CD4-positive, alpha-beta T cell treated with Interleukin-15 for 4 hours (primary cell): ENCODE results near the gene SOCS7.
"Not testable (repeated sequence)": the region's sequence is repeated elsewhere in the genome, so short reads cannot be mapped to it uniquely, and the experiment has no call there.

Source experiments
- DNase-seq: peaks from one replicate; pipeline ENCODE4 v3.0.0-alpha.2; 2020; ENCODE audit warnings: low spot score

The SOCS7 gene

DNA sequence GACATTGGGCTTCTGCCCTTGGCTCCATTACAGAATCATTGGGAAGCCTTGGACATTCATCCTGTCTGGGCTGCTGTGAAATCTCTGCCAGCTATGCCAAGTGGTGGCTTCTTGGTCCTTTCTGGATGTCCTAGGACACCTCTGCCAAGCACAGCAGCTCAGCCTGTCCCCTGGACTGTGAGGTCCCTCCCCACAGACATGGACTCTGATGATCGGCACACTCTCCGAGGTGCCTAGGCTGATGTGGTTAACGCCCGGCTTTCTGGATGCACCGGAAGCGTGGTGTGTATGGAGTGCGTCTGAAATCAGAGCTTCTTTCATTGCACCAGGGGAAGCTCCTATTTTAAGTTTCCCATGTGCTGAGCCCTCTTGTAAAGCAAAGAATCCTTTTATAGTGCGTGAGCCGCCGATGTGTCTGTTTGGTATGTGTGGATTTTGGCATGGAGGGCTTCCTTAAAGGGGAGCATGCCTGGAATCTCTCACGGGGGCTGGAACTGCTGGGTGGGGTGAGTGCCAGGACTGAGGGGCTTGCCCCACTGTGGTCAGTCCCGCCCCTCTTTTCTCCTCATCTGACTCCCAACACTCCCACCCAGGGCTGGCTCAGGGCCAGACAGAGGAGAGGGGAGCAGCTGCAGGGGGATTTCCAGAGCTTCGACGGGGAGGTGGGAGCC, 69.7 kb downstream of the SOCS7 start:
- no peak for DNase-seq

DNA sequence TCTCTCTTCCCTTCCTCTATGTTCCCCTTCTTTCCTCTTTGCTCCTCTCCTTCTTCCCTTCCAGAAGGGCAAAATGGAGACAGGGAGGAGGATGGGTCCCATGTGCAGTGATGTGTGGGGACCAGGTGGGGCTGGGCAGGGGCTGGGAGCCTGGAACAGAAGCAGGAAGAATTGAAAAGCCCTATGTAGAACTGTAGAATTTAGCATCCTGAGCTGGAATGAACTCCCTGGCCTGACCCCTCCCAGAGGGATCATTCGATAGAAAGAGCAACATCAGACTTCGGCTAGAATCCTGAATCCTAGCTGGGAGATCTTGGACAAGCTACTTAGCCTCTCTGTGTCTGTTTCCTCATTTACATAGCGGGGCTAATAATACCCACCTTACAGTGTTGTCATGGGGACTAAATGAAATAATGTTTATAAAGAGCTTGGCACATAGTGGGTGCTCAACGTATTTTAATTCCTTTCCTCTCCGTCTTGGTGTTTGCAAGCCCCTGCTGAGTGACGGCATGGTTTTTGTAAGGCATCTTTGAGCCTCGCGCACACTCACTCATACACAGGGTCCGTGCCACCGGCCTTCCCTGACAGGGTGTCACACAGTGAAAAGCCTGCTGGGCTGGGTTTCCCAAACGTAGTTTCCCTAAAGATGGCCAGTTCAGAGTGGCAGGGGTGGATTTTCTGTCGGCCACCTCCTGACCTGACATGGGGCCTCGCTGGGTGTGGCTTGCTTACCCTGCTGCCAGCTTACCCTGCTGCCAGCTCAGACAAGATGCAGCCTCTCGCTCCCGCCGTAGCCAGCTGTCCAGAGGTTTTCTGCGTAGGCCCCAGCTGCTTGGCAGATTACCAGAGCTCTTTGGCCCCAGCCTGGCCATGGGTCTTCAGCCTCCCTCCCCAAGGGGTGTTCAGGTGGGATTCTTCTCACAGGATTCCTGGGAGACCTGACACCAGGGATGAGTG, 70.5 kb downstream of the SOCS7 start:
- DNase-seq, result no peak

DNA sequence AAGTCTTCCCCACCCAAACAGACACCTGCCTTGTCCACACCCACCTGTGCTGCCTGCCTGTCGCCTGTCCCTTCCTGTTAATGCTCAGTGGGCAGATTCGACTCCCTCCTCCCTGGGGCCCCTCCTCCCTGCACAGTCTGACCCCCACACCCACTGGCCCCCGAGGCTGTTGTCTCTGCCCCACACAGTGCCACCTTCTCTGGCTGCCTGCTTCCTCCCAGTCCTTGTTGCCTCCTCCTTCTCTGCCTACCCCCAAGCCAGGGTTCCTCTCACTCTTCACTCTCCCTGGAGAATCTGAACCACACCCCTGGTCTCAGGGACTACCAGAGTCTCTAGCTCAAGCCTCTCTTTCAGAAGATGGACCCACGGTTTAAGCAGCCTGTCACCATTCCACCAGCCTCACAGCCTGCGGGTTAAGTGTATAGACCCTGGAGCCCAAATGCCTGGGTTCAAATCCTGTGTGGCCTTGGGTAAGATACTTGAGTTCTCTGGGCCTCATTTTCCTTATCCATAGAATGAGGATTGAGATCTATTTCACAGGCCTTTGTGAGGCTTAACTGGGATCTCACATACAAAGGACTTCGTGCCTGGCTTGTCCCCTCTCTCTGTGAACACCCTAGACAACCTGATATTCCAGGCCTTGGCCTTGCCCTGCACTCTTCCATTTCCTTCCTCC, 72.8 kb downstream of the SOCS7 start:
- DNase-seq, result no peak

DNA sequence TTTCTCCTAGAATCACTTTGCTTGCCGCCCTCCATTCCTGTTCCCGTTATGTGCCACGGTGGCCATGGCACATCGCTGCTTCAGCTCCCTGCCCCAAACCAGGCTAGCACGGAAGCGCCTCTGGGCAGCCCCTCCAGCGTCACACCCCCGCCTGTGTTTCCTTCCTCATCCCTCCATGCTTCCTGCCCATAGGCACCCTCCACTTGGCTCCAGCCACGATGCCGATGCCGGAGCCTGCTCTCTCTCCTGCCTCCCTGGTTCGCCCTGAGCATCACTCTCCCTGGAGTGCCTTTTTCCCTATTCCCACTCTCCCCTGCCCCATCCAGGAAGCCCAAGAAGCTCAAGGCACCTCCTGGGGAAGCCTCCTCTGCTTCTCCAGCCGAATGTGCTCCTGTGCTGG, 73.4 kb downstream of the SOCS7 start:
- no peak for DNase-seq

DNA sequence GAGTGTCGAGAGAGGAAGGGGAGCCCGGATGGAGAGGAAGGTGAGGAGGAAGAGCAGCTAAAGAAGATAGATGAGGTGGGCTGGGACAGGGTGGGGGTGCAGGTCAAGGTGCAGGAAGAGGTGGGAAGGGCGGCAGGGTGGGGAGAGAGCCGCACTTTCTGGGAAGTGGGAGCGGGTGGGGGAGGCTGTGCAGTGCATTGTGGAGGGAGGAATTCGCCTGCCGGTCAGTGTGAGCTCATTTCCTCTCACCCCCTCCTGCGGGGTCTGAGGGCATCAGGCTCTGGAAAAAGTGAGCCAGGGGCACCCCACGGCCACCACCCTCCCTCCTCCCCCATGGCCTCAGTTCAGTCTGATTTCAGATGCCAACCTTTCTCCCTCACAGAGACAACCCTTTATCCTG, 74.1 kb downstream of the SOCS7 start:
- no peak for DNase-seq

DNA sequence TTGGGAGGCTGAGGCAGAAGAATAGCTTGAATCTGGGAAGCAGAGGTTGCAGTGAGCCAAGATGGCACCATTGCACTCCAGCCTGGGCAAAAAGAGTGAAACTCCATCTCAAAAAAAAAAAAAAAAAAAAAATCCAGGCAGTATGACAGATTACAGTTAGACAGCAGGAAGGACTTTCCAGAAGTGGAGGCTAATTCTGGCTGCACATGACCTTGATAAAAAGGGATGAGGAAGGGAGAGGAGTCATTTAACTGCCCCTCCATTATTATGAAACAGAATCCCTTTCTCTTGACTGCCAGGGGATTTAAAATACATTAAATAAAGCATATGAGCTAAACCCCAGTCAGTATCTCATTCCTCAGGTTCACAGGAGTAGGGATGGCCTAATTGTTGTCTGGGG, 74.8 kb downstream of the SOCS7 start:
- DNase-seq, result no peak

DNA sequence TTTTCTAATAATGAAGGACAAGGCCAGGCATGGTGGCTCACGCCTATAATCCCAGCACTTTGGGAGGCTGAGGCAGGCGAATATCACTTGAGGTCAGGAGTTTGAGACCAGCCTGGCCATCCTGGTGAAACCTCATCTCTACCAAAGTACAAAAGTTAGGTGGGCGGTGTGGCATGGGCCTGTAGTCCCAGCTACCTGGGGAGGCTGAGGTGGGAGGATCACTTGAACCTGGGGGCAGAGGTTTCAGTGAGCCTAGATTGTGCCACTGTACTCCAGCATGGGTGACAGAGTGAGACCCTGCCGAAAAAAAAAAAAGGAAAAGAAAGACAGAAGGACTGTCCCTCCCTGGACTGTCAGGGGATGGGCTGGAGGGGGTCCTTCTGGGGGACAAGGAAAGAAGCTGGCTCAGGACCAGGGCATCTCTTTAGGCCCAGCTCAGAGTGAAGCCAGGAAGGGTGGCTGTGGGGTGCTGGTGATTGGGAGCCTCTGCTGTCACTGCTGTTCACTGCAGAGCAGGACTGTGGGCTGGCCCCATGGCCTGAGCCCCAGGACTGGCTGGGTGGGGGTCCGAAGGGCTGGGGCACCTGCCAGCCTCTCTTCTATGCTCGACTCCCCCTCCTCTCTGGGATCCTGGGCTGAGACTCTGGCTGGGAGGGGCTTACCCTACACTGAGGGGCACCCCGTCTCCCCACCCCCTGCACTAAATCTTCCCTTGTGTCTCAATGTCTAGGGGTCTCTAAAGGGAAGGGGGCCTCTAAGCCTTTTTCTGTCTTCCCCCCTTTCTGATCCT, 75.7 kb downstream of the SOCS7 start:
- no peak for DNase-seq

DNA sequence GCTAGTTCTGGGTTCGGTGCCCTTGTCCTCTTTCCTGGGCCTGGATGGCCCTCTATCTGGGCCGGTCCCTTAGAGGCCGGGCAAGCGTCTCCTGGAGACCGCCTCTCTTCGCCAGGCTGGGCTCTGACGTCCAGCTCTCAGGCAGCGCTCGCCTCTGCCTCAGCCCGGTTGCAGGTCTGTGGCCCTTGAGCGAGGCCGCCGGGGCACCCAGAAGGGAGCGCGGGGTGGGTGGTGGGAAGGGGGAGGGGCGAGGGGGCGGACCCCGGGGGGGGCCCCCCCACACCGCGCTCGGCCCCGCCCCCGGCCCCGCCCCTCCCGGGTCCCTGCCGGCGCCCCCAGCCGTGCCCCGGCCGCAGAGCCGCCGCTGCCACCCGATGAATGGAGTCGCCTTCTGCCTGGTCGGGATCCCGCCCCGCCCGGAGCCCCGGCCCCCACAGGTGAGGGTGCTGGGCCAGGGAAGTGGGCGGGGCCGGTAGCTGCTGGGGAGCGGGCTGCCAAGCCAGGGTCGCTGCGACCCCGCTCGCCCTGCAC, 76.5 kb downstream of the SOCS7 start, which contains the start of gene ARHGAP23:
TSS of gene ARHGAP23 (plus strand) at position 353 of the 531 bp plus-strand sequence. CDS start at position 375, 22 bp downstream.
- DNase-seq, result peak; percentile 20

DNA sequence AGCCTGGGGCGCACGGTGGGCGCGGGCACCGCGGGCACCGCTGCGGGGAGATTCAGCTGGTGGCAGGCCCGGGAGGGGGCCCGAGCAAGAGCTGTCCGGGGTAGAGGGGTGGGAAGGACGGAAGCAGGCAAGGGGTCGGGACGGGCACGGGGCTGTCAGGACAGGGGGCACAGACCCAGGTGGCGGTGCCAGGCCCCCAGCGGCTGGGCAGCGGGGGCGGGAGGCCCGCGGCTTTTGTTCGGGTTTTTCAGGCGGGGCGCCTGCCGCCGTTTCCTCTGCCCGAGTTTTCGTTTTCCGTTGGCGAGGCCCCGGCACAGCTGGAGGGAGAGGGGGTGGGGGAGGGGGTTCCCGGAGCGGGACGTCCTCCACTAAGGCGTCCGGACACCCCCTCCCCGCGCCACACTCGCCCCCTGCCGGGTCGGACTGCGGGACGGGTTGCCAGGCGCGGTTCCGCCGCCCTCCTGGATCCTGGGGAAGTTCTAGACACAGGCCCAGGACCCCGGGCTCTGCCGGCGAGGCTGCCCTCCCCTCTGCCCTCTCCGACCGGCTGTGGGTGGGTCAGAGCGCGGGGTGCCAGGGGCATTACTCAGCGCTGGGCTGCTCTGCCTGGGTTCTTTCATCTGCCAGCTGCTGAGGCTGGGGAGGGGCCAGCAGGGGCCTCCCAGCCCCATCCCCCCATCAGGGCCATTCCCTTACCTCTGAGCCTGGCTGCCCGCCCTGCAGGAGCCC, 77.2 kb downstream of the SOCS7 start:
- no peak for DNase-seq

DNA sequence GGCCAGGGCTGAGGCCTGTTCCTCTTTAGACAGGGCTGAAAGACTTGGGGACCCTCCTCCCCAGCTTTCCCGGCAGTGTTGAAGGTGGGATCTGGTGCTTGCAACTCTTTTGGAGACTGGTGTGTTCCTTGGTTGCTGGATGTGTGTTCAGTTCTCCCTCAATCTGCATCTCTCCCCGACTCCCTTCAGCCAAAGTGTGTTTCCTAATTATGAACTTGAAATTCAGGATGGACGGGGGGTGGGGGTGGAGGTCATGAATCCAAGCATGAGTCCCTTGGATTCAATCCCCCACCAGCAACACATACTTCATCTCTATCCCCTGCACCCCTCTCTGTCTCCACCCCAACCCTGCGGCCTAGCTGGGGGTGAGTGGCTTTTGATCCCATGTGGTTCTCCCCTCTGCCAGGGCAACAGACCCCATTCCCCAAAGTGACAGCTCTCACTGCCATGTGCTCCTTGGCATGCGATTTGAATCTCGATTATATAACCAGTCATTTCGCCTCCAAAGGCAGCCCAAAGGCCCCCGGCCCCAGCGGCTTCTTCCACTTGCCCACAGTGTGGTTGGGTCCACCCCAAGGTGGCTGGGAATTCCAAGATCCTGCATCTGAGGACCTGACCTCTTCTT, 77.9 kb downstream of the SOCS7 start:
- no peak for DNase-seq

DNA sequence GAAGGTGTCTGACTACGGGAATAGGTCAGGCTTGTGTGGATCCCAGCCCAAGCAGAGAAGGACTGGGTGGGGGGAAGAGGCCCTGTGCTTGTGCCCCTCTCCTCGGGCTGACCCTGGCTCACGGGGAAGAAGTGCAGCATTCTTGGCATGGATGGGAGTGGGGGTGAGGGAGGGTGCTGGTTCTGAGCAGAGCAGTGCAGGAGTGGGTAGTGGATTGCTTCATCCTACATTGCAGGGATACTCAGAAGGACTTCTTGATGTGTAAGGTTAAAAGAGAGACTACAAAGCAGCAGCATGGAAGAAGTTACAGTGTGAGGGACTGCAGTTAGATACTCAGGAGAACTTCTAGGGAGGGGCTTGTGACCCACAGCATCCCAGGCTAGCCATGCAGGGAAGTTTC, 78.7 kb downstream of the SOCS7 start:
- DNase-seq, result no peak

DNA sequence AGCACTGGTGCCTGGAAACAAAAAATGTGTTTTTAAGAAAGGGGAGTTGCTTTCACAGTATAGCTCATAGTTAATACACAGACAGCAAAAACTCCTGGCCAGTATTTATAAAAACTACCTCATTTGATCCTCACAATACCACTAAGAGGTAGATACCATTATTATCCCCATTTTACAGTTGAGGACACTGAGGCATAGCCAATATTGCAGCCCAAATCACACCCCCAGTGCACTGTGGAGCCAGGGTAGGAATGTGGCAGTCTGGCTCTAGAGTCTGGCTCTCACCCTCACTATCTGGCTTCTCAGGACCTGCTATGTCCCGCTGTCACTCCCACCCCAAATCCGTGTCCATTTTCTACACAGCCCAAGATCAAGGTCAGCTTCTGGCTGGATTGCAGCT, 79.2 kb downstream of the SOCS7 start:
- no peak for DNase-seq

DNA sequence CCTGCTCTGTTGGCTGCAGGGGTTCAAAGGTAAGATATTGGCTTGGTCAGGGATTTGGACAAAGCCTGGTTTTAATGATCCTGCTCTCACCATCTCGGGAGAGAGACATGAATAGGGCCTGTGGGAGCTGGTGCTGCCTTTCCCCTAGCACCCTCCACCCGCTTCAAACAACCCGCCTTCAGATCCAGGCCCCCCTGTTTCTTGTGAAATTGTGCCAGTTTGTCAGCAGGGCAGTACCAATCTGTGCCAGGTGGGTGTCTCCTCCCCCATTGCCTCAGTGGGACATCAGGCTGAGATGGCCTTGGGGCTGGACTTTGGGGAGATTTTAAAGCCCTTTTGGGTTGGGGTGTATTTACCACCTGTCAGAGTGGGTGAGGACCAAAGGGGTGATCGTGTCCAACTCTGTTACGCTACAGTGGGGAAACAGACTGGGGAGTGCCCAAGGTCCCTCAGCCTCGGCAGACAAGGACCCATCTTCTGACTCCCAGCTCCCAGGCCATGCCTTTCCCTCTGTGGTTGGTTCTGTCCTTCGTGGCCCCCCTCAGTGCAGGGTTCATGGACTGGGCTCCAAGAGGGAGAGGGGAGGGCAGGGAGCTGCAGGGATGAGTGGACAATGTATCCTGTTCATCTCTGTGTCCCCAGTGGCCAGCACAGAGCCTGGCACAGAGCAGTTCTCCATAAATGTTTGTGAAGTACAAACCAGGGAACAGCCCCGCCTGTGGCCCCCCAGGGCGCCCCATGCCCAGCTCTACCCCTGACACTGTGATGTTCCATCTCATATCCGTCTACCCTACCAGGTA, 79.9 kb downstream of the SOCS7 start:
- DNase-seq, result no peak

DNA sequence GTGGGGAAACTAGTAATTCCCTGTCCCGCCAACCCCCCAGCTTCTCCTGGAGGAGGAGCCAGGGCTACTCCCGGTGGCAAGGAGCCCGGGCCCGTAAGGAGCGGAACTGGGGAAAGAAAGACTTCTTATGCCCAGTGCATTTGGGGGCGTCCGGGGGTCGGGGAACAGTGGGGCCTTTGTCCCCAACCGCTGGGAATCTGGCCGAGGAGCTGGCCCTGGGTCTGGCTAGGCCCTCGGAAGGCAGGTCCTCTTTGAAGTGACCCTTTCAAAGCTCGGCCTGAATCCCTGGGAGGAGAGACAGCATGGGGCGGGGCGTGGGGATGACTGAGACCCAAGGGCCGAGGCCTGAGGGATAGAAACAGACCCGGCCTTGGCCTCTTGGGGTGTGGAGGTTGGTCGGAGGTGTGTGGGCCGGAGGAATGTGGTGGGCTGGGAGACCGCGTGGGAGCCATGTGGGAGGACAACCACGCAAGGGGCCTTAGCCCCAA, 82.6 kb downstream of the SOCS7 start:
- DNase-seq, result no peak

DNA sequence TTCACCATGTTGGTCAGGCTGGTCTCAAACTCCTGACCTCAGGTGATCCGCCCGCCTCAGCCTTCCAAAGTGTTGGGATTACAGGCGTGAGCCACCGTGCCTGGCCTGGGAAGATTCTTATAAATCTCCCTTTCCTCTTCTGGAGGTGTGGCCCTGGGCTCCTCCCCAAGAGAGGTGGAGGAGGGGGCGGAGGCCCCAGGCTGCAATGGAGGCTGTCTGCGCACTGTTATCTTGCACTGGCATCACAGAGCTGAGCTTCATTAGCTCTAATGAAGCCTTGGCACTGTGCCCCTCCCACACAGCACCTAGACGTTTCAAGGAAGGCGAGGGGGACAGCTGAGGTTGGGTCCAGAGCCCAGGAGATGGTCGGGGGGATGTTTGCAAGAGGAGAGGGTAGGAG, 84.2 kb downstream of the SOCS7 start:
- no peak for DNase-seq

DNA sequence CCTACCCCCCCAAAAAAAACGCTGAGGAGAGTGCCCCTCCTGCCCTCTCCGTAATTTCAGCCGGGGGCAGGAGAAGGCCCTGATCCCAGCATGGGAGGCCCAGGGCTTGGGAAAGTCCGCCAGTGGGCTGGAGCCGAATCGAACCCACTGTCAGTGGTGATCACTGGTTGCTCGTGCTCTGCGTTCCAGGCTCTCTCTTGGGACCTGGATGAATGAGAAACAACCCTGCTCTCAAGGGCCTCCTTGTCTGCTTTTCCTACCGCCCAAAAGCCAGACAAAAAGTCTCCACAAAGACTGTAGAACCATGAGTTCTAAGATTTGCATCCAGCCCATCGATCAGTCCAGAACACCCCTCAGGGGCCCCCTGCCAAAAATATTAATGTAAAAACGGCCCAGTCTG, 84.7 kb downstream of the SOCS7 start:
- DNase-seq, result no peak

DNA sequence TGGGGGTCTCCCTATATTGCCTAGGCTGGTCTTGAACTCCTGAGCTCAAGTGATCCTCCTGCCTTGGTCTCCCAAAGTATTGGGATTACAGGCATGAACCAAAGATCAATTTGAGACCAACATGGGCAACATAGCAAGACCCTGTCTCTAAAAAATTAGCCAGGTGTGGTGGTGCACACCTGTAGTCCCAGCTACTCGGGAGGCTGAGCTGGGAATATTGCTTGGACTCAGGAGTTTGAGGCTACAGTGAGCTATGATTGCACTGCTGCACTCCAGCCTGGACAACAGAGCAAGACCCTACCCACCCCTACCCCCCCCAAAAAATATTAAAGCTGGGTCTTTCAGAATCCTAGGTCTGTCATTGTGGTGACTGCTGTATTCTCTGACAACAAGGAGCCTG, 85.7 kb downstream of the SOCS7 start:
- not testable (repeated sequence) for DNase-seq

DNA sequence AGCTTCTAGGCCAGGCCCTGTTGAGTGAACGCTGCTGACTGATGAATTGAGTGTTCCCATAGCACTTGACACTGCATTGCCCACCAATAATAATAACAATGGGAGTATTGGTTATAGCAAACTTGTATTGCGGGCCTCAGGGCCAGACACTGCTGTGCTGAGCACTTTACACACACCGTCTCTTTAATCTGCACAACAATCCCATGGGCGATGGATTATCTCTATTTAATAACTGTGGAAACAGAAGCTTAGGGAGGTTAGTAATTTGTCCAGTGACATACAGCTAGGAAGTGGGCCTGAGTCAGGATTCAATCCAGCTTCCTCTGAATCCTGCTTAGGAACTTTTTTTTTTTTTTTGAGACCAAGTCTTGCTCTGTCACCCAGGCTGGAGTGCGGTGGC, 87.8 kb downstream of the SOCS7 start:
- no peak for DNase-seq

DNA sequence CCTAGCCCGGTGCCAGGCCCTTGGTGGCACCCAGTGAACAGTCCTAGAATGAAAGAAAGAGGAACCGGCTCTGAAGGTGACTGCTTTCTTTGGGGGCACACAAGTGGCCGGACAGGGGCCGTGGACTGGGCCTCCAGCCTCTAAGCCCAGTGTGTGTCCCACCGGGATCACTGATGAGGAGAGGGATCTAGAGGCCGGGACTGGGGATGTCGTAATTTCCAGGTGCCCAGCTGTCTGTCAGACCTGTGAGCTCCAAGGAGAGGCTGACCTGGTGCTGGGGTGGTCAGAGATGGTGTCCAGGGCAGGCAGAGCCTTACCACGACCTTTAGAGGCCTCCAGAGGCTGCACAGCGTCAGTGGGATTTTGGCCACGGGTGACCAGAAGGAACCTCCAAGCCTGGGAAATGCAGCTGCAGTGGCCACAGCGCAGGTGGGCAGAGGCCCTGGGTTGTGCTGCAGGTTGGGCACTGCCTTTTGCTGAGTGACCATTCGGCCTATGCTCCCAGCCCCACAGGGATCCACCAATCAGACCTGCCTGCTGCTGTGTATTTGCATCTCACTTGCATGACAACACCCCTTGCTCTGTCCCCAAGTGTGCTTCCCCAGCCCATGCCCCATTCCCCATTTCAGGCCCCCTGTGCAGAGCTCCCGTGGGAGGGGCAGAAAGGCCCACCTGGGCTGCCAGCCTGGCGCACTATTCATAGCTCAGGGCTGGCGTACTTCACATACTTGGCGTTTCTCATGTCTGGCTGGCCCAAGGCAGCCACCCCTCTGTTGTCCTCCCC, 89.2 kb downstream of the SOCS7 start:
- DNase-seq, result no peak
